ENCODE data around the gene CCR3. TPM values are rescaled to one million over a fixed set of nuclear protein-coding genes. Genes with fewer than 3 reads are reported as not detected.
"Not testable (repeated sequence)": the region's sequence is repeated elsewhere in the genome, so short reads cannot be mapped to it uniquely, and the experiment has no call there.

The CCR3 gene
- total RNA-seq, 1 donor from 2014 or later = not detected

- no peak for DNase-seq (ENCODE audit: low spot score in 2 of 2, unreplicated experiment in 2 of 2)
- Mint-ChIP-seq H3K27ac (no peak overlapping the region), H3K4me1 (no peaks in the 10 kb centered on the region), H3K36me3 (no peaks in the 10 kb centered on the region), H3K9me3 (no peaks in the 10 kb centered on the region), H3K4me3 (no peak overlapping the region), H3K27me3 (ENCODE audit: low read depth) (peaks cover 2% of the 10 kb centered on the region)
- TF ChIP-seq CTCF (IDR thresholded peaks at IDR 0.05; ENCODE audit: unreplicated experiment) = no peak
Observed at GRCh38 chr3:46206282-46207015, 35.8 kb upstream of the CCR3 start.

GRCh38 chr3:46207514-46207913, 34.7 kb upstream of the CCR3 start:
- H3K9me3 Mint-ChIP-seq; DNase-seq (ENCODE audit: low spot score in 2 of 2, unreplicated experiment in 2 of 2); H3K4me1 Mint-ChIP-seq; H3K27ac Mint-ChIP-seq; H3K4me3 Mint-ChIP-seq; H3K36me3 Mint-ChIP-seq; H3K27me3 Mint-ChIP-seq (ENCODE audit: low read depth): not testable (repeated sequence)

GRCh38 chr3:46208167-46208704, 34.0 kb upstream of the CCR3 start, which contains the start of gene CCR1:
CCR1 (minus strand) TSS chr3:46208313; CDS start chr3:46204313, 4,000 bp downstream.
- Mint-ChIP-seq H3K4me1 (no peaks in the 10 kb centered on the region), H3K27me3 (ENCODE audit: low read depth) (peaks cover 2% of the 10 kb centered on the region), H3K36me3 (no peaks in the 10 kb centered on the region), H3K9me3 (no peaks in the 10 kb centered on the region), H3K4me3 (no peak within 1 kb of the TSS), H3K27ac (no peak within 1 kb of the TSS)
- DNase-seq (ENCODE audit: low spot score in 2 of 2, unreplicated experiment in 2 of 2) = no peak
- TF ChIP-seq CTCF (IDR thresholded peaks at IDR 0.05; ENCODE audit: unreplicated experiment) = peak; percentile 49

- H3K4me1 Mint-ChIP-seq = no peaks in the 10 kb centered on the region
- H3K4me3 Mint-ChIP-seq = no peak overlapping the region
- H3K27me3 Mint-ChIP-seq (ENCODE audit: low read depth) = peaks cover 2% of the 10 kb centered on the region
- H3K9me3 Mint-ChIP-seq = no peaks in the 10 kb centered on the region
- H3K27ac Mint-ChIP-seq = no peak overlapping the region
- no peaks in the 10 kb centered on the region for H3K36me3 Mint-ChIP-seq
- no peak for DNase-seq (ENCODE audit: low spot score in 2 of 2, unreplicated experiment in 2 of 2)
- TF ChIP-seq CTCF (IDR thresholded peaks at IDR 0.05; ENCODE audit: unreplicated experiment) = no peak
Observed at GRCh38 chr3:46209053-46209452, 33.2 kb upstream of the CCR3 start.

GRCh38 chr3:46209746-46210470, 32.4 kb upstream of the CCR3 start:
- Mint-ChIP-seq H3K27me3 (ENCODE audit: low read depth) (peaks cover 3% of the 10 kb centered on the region), H3K4me1 (no peaks in the 10 kb centered on the region), H3K9me3 (no peaks in the 10 kb centered on the region), H3K27ac (no peak overlapping the region), H3K4me3 (no peak overlapping the region), H3K36me3 (no peaks in the 10 kb centered on the region)
- no peak for TF ChIP-seq CTCF (IDR thresholded peaks at IDR 0.05; ENCODE audit: unreplicated experiment)
- no peak for DNase-seq (ENCODE audit: low spot score in 2 of 2, unreplicated experiment in 2 of 2)

GRCh38 chr3:46212101-46212500, 30.2 kb upstream of the CCR3 start:
- no peak for TF ChIP-seq CTCF (IDR thresholded peaks at IDR 0.05; ENCODE audit: unreplicated experiment)
- DNase-seq (ENCODE audit: low spot score in 2 of 2, unreplicated experiment in 2 of 2) = no peak
- no peaks in the 10 kb centered on the region for H3K9me3 Mint-ChIP-seq
- no peak overlapping the region for H3K4me3 Mint-ChIP-seq
- H3K27ac Mint-ChIP-seq = no peak overlapping the region
- H3K4me1 Mint-ChIP-seq = no peaks in the 10 kb centered on the region
- H3K27me3 Mint-ChIP-seq (ENCODE audit: low read depth) = peaks cover 6% of the 10 kb centered on the region
- no peaks in the 10 kb centered on the region for H3K36me3 Mint-ChIP-seq
